H1 (cell line): ENCODE measurements around the gene VPS37C. TPM values are rescaled to one million over a fixed set of nuclear protein-coding genes. Genes with fewer than 3 reads are reported as not detected.

Experiments
- CTCF ChIA-PET: fragments of 300-600 bp; sonication (Branson Sonifier 250); formaldehyde crosslinking; loops from one replicate; lab custom pipeline; 2021; ENCODE audit not compliant: partially characterized antibody; lab: Charles Lee
- POLR2A ChIA-PET: fragments of 300-600 bp; sonication (Branson Sonifier 250); formaldehyde crosslinking; loops from one replicate; lab custom pipeline; 2021; ENCODE audit warnings: inconsistent platforms; ENCODE audit not compliant: partially characterized antibody; lab: Charles Lee
- DNase-seq, 2 experiments: peaks; one replicate each; pipeline versions ENCODE4 v3.0.0 to v3.0.0-alpha.2; 2010 to 2022; ENCODE audit warnings: low spot score in 2 of 2, low read depth in 1 of 2, mixed read lengths in 1 of 2
- FAIRE-seq: peaks from 2 replicates; lab custom pipeline; 2011; peaks lifted over from hg19 to GRCh38; lab: Jason Lieb, UNC
- H2AFZ ChIP-seq: 2 replicates; pipeline ENCODE4 v1.8.1; 2012; ENCODE audit warnings: low read length, inconsistent platforms
- H2AK5ac ChIP-seq: 2 replicates; pipeline ENCODE4 v1.6.1; 2013; ENCODE audit warnings: low read depth, low read length
- H2BK120ac ChIP-seq: replicated peaks from 2 replicates; pipeline ENCODE3; 2013; ENCODE audit warnings: low read depth, low read length, inconsistent platforms
- H2BK12ac ChIP-seq: 2 replicates; pipeline ENCODE4 v1.6.1; 2013; ENCODE audit warnings: low read depth, low read length
- H2BK15ac ChIP-seq: 2 replicates; pipeline ENCODE4 v1.6.1; 2013; ENCODE audit warnings: low read length
- H2BK20ac ChIP-seq: 2 replicates; pipeline ENCODE4 v1.6.1; 2013; ENCODE audit warnings: low read length
- H2BK5ac ChIP-seq: 2 replicates; pipeline ENCODE4 v1.6.1; 2013; ENCODE audit warnings: low read depth, low read length
- H3K14ac ChIP-seq: 2 replicates; pipeline ENCODE4 v1.6.1; 2013; ENCODE audit warnings: inconsistent platforms; ENCODE audit not compliant: insufficient read length
- H3K18ac ChIP-seq: 2 replicates; pipeline ENCODE4 v1.6.1; 2013; ENCODE audit warnings: low read length; ENCODE audit errors: extremely low read depth
- H3K23ac ChIP-seq: 2 replicates; pipeline ENCODE4 v1.6.1; 2013; ENCODE audit warnings: inconsistent platforms; ENCODE audit not compliant: insufficient read length
- H3K23me2 ChIP-seq: 2 replicates; pipeline ENCODE4 v1.6.1; 2013; ENCODE audit warnings: low read depth, low read length
- H3K27ac ChIP-seq: 2 replicates; pipeline ENCODE4 v1.6.1; 2011; ENCODE audit warnings: low read depth, low read length, inconsistent platforms
- H3K27me3 ChIP-seq, 4 experiments: replicated peaks in 1 of 4; 1 replicate in 1 of 4; 2 replicates in 3 of 4; pipeline versions ENCODE4 v1.6.1 to v1.8.1; 2011 to 2013; ENCODE audit warnings: low read length in 3 of 4, mild to moderate bottlenecking in 3 of 4, inconsistent platforms in 2 of 4, mixed read lengths in 2 of 4, moderate library complexity in 1 of 4; ENCODE audit not compliant: control insufficient read depth in 3 of 4, insufficient read depth in 3 of 4; ENCODE audit errors: extremely low read depth in 1 of 4
- H3K36me3 ChIP-seq, 4 experiments: 2 replicates each; pipeline versions ENCODE4 v1.6.1 to v1.8.1; 2011 to 2013; ENCODE audit warnings: mild to moderate bottlenecking in 4 of 4, low read length in 3 of 4, moderate library complexity in 2 of 4, control low read depth in 1 of 4, inconsistent platforms in 1 of 4; ENCODE audit not compliant: insufficient read depth in 4 of 4, control insufficient read depth in 2 of 4
- H3K4ac ChIP-seq: replicated peaks from 2 replicates; pipeline ENCODE3; 2013; ENCODE audit warnings: low read length, low read depth, mixed read lengths, inconsistent platforms; ENCODE audit not compliant: insufficient read length
- H3K4me1 ChIP-seq, 4 experiments: replicated peaks in 1 of 4; 1 replicate in 1 of 4; 2 replicates in 3 of 4; pipeline versions ENCODE4 v1.6.1 to v1.8.1; 2011 to 2013; ENCODE audit warnings: low read length in 3 of 4, inconsistent platforms in 2 of 4, mixed read lengths in 1 of 4; ENCODE audit not compliant: insufficient read depth in 4 of 4, control insufficient read depth in 3 of 4
- H3K4me2 ChIP-seq, 2 experiments: 2 replicates each; pipeline versions ENCODE4 v1.6.1 to v1.8.1; 2011 to 2013; ENCODE audit warnings: low read depth in 2 of 2, low read length in 2 of 2, control low read depth in 1 of 2, inconsistent platforms in 1 of 2, mild to moderate bottlenecking in 1 of 2; ENCODE audit not compliant: insufficient read depth in 1 of 2
- H3K4me3 ChIP-seq, 4 experiments: fragments of 200-600, 300-600 bp in 1 of 4; sonication (generic), shearing (Covaris generic), sonication (Bioruptor Twin) in 1 of 4; 2 replicates each; pipeline versions ENCODE4 v1.5.1 to v1.8.1; 2011 to 2016; ENCODE audit warnings: low read length in 4 of 4, low read depth in 3 of 4, control low read depth in 2 of 4, inconsistent platforms in 2 of 4, mild to moderate bottlenecking in 2 of 4, mixed read lengths in 1 of 4, moderate library complexity in 1 of 4; ENCODE audit not compliant: insufficient read depth in 2 of 4; ENCODE audit errors: extremely low read depth in 1 of 4
- H3K56ac ChIP-seq: replicated peaks from 2 replicates; pipeline ENCODE3; 2013; ENCODE audit warnings: low read depth, mild to moderate bottlenecking, mixed read lengths, low read length, inconsistent platforms; ENCODE audit not compliant: insufficient read length
- H3K79me1 ChIP-seq: 2 replicates; pipeline ENCODE4 v1.6.1; 2013; ENCODE audit warnings: low read depth, low read length, control low read depth
- H3K79me2 ChIP-seq, 2 experiments: 2 replicates each; pipeline versions ENCODE4 v1.6.1 to v1.8.1; 2012 to 2013; ENCODE audit warnings: low read length in 2 of 2, mild to moderate bottlenecking in 2 of 2, inconsistent platforms in 1 of 2; ENCODE audit not compliant: insufficient read depth in 2 of 2, control insufficient read depth in 1 of 2
- H3K9ac ChIP-seq, 4 experiments: replicated peaks in 1 of 4; 1 replicate in 1 of 4; 2 replicates in 3 of 4; pipeline versions ENCODE4 v1.6.1 to v1.8.1; 2011 to 2013; ENCODE audit warnings: low read depth in 3 of 4, low read length in 3 of 4, control low read depth in 2 of 4, mild to moderate bottlenecking in 2 of 4, moderate library complexity in 2 of 4, inconsistent platforms in 1 of 4; ENCODE audit errors: extremely low read depth in 1 of 4
- H3K9me3 ChIP-seq, 2 experiments: 2 replicates each; pipeline versions ENCODE4 v1.6.1 to v1.8.1; 2012 to 2013; ENCODE audit warnings: mild to moderate bottlenecking in 2 of 2, moderate library complexity in 2 of 2, control low read depth in 1 of 2, inconsistent platforms in 1 of 2, low read depth in 1 of 2, low read length in 1 of 2, mixed read lengths in 1 of 2; ENCODE audit not compliant: insufficient read depth in 2 of 2
- H4K20me1 ChIP-seq, 2 experiments: replicated peaks in 1 of 2; 2 replicates each; pipeline versions ENCODE3 to v1.8.1; 2011 to 2013; ENCODE audit warnings: inconsistent platforms in 2 of 2, low read length in 2 of 2, mild to moderate bottlenecking in 1 of 2; ENCODE audit not compliant: insufficient read depth in 2 of 2, control insufficient read depth in 1 of 2
- H4K5ac ChIP-seq: 2 replicates; pipeline ENCODE4 v1.6.1; 2013; ENCODE audit warnings: low read length, low read depth, mixed read lengths, inconsistent platforms; ENCODE audit not compliant: insufficient read length
- H4K8ac ChIP-seq: 2 replicates; pipeline ENCODE4 v1.8.0; 2013; ENCODE audit warnings: mild to moderate bottlenecking, moderate library complexity, low read length, inconsistent platforms; ENCODE audit not compliant: insufficient read depth; ENCODE audit errors: extremely low read depth
- H4K91ac ChIP-seq: replicated peaks from 2 replicates; pipeline ENCODE3; 2013; ENCODE audit warnings: low read length, mixed read lengths, inconsistent platforms; ENCODE audit not compliant: insufficient read length
- CEBPB ChIP-seq: IDR thresholded peaks from 2 replicates; pipeline ENCODE4 v1.6.1; 2012; ENCODE audit warnings: low read depth, low read length
- CHD1 ChIP-seq: IDR thresholded peaks from 2 replicates; pipeline ENCODE4 v1.6.1; 2012; ENCODE audit warnings: low read depth, low read length, improper control_type of control experiment
- FOSL1 ChIP-seq: IDR thresholded peaks from 2 replicates; pipeline ENCODE4 v1.6.1; 2011; ENCODE audit warnings: mild to moderate bottlenecking, low read depth, low read length, moderate library complexity; ENCODE audit not compliant: insufficient read depth
- JUN ChIP-seq: IDR thresholded peaks from 2 replicates; pipeline ENCODE4 v1.6.1; 2011; ENCODE audit warnings: low read depth, mild to moderate bottlenecking, improper control_type of control experiment, low read length
- JUND ChIP-seq: IDR thresholded peaks from 2 replicates; pipeline ENCODE4 v1.6.1; 2011; ENCODE audit warnings: mild to moderate bottlenecking, improper control_type of control experiment, low read length
- SAP30 ChIP-seq: fragments of 300-600 bp; sonication (generic); IDR thresholded peaks from 2 replicates; pipeline ENCODE4 v1.7.1; 2012; ENCODE audit warnings: low read length, moderate library complexity, mild to moderate bottlenecking, inconsistent platforms; ENCODE audit not compliant: insufficient read depth, insufficient replicate concordance
- SP4 ChIP-seq: IDR thresholded peaks from 2 replicates; pipeline ENCODE4 v1.6.1; 2012; ENCODE audit warnings: low read length, inconsistent platforms
- SRF ChIP-seq: IDR thresholded peaks from 2 replicates; pipeline ENCODE4 v1.6.1; 2011; ENCODE audit warnings: mild to moderate bottlenecking, low read depth, low read length, moderate library complexity
- TAF7 ChIP-seq: optimal IDR thresholded peaks from 2 replicates; pipeline ENCODE3; 2011; ENCODE audit warnings: low read depth, mild to moderate bottlenecking, inconsistent platforms, low read length, moderate library complexity, borderline replicate concordance
- WGBS, 2 experiments: shearing (Covaris generic) in 1 of 2; methylation state at CpG; one replicate each; pipeline versions ENCODE4 v1.1.6 to v1.1.7; 2013 to 2015; ENCODE audit warnings: low lambda C conversion rate in 2 of 2, mixed read lengths in 2 of 2, inconsistent platforms in 1 of 2, low coverage in 1 of 2, missing lambda C conversion rate in 1 of 2; ENCODE audit not compliant: insufficient replicate concordance in 2 of 2, insufficient coverage in 1 of 2, insufficient read length in 1 of 2; ENCODE audit errors: extremely low coverage in 1 of 2, missing lambda C conversion rate in 1 of 2; 5-methylcytosine and 5-hydroxymethylcytosine counted together
- polyA plus RNA-seq, 7 experiments: library from polyadenylated mRNA; depleted of rRNA in 3 of 7; stranded (reverse) in 5 of 7; unstranded in 2 of 7; fragments of >200 nt in 5 of 7; fragments of 200-250 nt in 2 of 7; gene quantifications; 1 replicate in 5 of 7; 2 replicates in 1 of 7; 4 replicates in 1 of 7; pipeline versions ENCODE4 v1.2.1 to v1.2.3, GENCODE V29; 2011 to 2013; ENCODE audit warnings: missing spikeins in 2 of 7, mixed read lengths in 2 of 7
- total RNA-seq: library from RNA; stranded (reverse); fragmentation: NEBNext Ultra II Directional; extraction: Animal tissue kit (Norgen Biotek cat#: 25700); gene quantifications from 2 replicates; pipeline ENCODE4 v1.2.1, GENCODE V29; 2021

Gene VPS37C
- total and polyA plus RNA-seq, 2 of the 8 experiments (the other 6 are each of a cell fraction or from before 2014, with no cell fraction given): 12.9 to 21.0 TPM

DNA sequence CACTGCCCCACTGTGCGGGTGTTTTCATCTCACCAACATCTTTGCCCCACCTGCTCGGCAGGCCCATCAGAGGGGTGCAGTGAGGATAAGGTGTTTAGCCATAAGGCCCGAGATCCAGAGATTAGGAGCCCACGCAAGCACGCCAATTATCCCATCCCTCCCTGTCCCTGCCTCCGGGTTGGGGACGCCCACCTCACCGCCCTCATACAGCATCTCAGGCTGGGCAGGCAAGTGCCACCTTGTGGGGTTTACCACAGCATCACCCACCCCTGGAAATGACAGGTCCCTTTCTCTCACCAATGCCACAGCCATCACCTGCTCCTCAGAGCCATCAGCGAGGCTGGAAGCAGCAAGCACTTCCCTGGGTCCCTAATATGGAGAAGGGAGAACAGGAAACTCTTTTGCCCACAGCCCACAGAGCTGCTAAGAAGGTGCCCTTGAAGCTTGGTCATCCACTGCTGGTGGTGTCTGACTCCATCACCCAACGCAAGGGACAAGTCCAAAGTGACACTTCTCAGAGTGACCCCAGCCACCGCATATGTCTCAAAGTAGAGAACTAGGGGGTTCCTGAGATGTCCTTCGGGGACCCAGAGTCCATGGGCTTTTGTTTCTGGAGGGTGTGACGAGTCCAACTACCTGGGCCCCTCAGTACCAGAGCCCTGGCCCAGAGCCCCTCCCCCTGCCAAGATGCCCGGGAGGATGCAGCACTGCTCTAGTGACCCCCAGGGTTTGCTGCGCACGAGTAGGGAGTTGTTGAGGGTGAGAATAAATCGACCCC is 15.8 kb downstream of the VPS37C start:
- H2BK20ac ChIP-seq: no peak overlapping the region
- H3K4me2 ChIP-seq: no peak overlapping the region
- H4K91ac ChIP-seq: no peak overlapping the region
- CTCF ChIA-PET: interaction anchor here (0.7 to 1.3 kb wide), 4 partner anchors 145 to 372 kb away, joined by 3 to 5 read pairs (median 3); no protein-coding TSS in a partner anchor
- no peak overlapping the region for H3K4me3 ChIP-seq
- 83% methylated on average over 17 of the region's 17 CpGs; no CpG with 5 or more reads in 1 of the 2 experiments for WGBS, 2 experiments
- H2BK15ac ChIP-seq: no peak overlapping the region
- H3K9ac ChIP-seq: no peak overlapping the region
- H3K4me1 ChIP-seq: peaks cover 0 to 9% (median 5%) of the 10 kb centered on the region in 4 experiments; a peak in 5 of 7 replicates
- TF ChIP-seq SP4: no peak
- no peak for TF ChIP-seq CHD1
- TF ChIP-seq JUND: no peak
- no peak for TF ChIP-seq CEBPB
- TF ChIP-seq SRF: no peak
- TF ChIP-seq SAP30: no peak
- TF ChIP-seq JUN: no peak
- TF ChIP-seq TAF7: no peak
- no peak for TF ChIP-seq FOSL1
- no peaks in the 10 kb centered on the region for H3K36me3 ChIP-seq
- H4K20me1 ChIP-seq: peaks cover 13 to 15% of the 10 kb centered on the region in 2 experiments
- H3K14ac ChIP-seq: no peak overlapping the region
- H3K56ac ChIP-seq: no peak overlapping the region
- FAIRE-seq (no peak), DNase-seq (no peak)
- no peak overlapping the region for H3K23ac ChIP-seq
- H2BK12ac ChIP-seq: no peak overlapping the region
- H2BK120ac ChIP-seq: no peak overlapping the region
- no peak overlapping the region for H2AK5ac ChIP-seq
- H4K5ac ChIP-seq: no peak overlapping the region
- no peak overlapping the region for H3K27ac ChIP-seq
- H3K18ac ChIP-seq: no peak overlapping the region
- no peaks in the 10 kb centered on the region for H3K27me3 ChIP-seq
- peaks cover 6% of the 10 kb centered on the region; the same call in 1 of the 2 replicates for H3K79me1 ChIP-seq
- no peak overlapping the region for H2BK5ac ChIP-seq
- no peaks in the 10 kb centered on the region for H3K9me3 ChIP-seq
- peaks cover 0 to 35% of the 10 kb centered on the region in 2 experiments; a peak in 2 of 4 replicates for H3K79me2 ChIP-seq
- no peak overlapping the region for H3K4ac ChIP-seq
- H4K8ac ChIP-seq: no peak overlapping the region
- POLR2A ChIA-PET: interaction anchor here (1.1 kb wide), 1 partner anchor 11 kb away, joined by 3 read pairs; no protein-coding TSS in a partner anchor
- H3K23me2 ChIP-seq: no peaks in the 10 kb centered on the region
- H2AFZ ChIP-seq: no peak overlapping the region
